ENCODE measurements around the gene PAX2.

The PAX2 gene

DNA sequence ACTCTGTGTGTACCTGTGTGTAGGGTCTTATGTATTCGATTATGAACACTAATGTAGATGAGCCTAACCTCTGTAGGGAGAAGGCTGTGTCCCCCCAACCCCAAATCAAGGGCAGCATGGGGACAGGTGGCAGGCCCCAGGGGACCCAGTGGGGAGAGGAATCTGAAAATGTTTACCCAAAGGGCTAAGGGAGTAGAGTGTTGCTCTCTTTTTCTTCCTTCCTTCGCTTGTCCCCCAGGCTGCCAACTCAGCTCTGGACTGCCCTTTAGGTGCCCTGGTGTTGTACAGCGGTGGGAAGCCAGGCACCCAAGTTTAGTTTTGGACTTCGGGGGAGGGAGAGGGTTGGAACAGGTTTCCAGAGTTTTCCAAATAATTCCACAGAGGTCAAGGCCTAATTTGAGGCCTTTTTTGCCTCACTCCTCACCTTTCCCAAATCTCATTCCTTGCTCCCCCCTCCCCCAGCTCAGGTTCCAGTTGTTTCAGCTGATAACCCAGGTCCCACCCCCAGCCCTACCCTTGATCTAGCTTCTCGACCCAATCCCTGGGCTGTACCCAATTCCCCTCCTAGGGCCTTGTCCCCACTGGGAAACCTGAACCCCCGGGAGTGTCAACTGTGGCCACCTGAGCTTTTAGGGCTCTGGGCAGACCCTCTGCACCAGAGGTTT, 9.1 kb upstream of the PAX2 start:
- no peak for DNase-seq (ENCODE audit: low read depth)
- in situ Hi-C loops (cut with HindIII; ENCODE audit: low sequenced_read_pairs) = no loop called here
- H3K4me3 ChIP-seq (ENCODE audit: low read depth, low read length) = no peak overlapping the region
- TF ChIP-seq, protein P1, sequence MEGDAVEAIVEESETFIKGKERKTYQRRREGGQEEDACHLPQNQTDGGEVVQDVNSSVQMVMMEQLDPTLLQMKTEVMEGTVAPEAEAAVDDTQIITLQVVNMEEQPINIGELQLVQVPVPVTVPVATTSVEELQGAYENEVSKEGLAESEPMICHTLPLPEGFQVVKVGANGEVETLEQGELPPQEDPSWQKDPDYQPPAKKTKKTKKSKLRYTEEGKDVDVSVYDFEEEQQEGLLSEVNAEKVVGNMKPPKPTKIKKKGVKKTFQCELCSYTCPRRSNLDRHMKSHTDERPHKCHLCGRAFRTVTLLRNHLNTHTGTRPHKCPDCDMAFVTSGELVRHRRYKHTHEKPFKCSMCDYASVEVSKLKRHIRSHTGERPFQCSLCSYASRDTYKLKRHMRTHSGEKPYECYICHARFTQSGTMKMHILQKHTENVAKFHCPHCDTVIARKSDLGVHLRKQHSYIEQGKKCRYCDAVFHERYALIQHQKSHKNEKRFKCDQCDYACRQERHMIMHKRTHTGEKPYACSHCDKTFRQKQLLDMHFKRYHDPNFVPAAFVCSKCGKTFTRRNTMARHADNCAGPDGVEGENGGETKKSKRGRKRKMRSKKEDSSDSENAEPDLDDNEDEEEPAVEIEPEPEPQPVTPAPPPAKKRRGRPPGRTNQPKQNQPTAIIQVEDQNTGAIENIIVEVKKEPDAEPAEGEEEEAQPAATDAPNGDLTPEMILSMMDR (IDR thresholded peaks at IDR 0.05; ENCODE audit: low read depth, low read length, missing control alignments) = no peak

GRCh38 chr10:100736809-100737354, 8.5 kb upstream of the PAX2 start:
- TF ChIP-seq, protein P1 (IDR thresholded peaks at IDR 0.05; ENCODE audit: low read depth, low read length, missing control alignments) = no peak
- no peak for DNase-seq (ENCODE audit: low read depth)
- H3K4me3 ChIP-seq (ENCODE audit: low read depth, low read length) = no peak overlapping the region
- in situ Hi-C loops (cut with HindIII; ENCODE audit: low sequenced_read_pairs) = no loop called here

DNA sequence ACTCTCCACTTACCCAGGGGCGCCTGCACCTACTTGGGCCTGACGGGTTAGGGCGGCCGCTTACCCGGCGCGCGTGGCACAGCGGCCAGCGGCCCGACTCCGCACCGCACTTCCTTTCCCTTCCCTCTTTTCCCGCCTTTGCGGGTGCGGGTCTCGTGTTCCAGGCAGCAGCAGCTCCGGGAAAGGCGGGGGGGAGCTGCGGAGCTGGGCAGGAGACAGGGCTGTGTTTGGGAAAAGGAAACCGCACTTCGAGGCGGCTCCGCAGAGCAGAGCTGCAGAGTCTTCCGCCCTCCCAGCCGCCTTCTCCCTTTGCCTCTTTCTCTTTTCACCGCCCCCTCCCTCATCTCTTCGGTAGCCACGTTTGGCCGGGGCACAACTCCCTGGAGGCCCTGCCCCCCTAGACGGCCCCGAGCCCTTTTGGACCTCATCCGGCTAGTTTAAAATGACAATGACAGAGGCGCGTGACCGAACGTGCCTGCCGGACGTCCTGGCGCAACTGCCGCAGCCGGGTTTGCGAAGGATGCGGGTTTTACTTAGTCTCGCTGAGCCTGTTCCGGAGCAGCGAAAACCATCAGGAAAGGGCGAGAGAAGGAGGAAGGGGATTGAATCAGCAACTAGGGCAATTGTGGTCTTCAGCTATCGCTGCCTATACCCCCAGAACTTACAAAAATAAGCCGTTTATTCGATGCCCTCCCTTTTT, 7.9 kb upstream of the PAX2 start:
- DNase-seq (ENCODE audit: low read depth) = no peak
- no peak overlapping the region for H3K4me3 ChIP-seq (ENCODE audit: low read depth, low read length)
- in situ Hi-C loops (cut with HindIII; ENCODE audit: low sequenced_read_pairs) = no loop called here
- TF ChIP-seq, protein P1 (IDR thresholded peaks at IDR 0.05; ENCODE audit: low read depth, low read length, missing control alignments) = no peak

GRCh38 chr10:100738055-100738827, 7.1 kb upstream of the PAX2 start:
- H3K4me3 ChIP-seq (ENCODE audit: low read depth, low read length) = no peak overlapping the region
- in situ Hi-C loops (cut with HindIII; ENCODE audit: low sequenced_read_pairs) = no loop called here

GRCh38 chr10:100739517-100740368, 5.6 kb upstream of the PAX2 start:
- TF ChIP-seq, protein P1 (IDR thresholded peaks at IDR 0.05; ENCODE audit: low read depth, low read length, missing control alignments) = no peak
- DNase-seq (ENCODE audit: low read depth) = no peak
- H3K4me3 ChIP-seq (ENCODE audit: low read depth, low read length) = no peak overlapping the region
- in situ Hi-C loops (cut with HindIII; ENCODE audit: low sequenced_read_pairs) = no loop called here

More at GRCh38 chr10:100738055-100738827, 7.1 kb upstream of the PAX2 start:
- TF ChIP-seq, protein P1 (IDR thresholded peaks at IDR 0.05; ENCODE audit: low read depth, low read length, missing control alignments) = no peak
- no peak for DNase-seq (ENCODE audit: low read depth)

Measured in astrocyte of the cerebellum (primary cell).